MM.1S (cell line): ENCODE measurements around the gene GJB4.

Experiments
- DNase-seq: peaks from one replicate; pipeline ENCODE4 v3.0.0-alpha.2; 2015
- H2AFZ ChIP-seq: fragments of 300-600 bp; sonication (generic); 2 replicates; pipeline ENCODE4 v1.6.0; 2016; ENCODE audit warnings: antibody characterized with exemption, low read length
- H3F3A ChIP-seq: fragments of 300-600 bp; sonication (generic); 2 replicates; pipeline ENCODE4 v1.6.1; 2016; ENCODE audit warnings: mild to moderate bottlenecking, antibody characterized with exemption, low read length, moderate library complexity, mixed read lengths; ENCODE audit not compliant: insufficient read depth
- H3K27ac ChIP-seq: fragments of 300-600 bp; sonication (generic); 2 replicates; pipeline ENCODE4 v1.5.1; 2016; ENCODE audit warnings: mild to moderate bottlenecking, low read length
- H3K27me3 ChIP-seq: fragments of 300-600 bp; sonication (generic); replicated peaks from 2 replicates; pipeline ENCODE4 v1.6.0; 2016; ENCODE audit warnings: low read length; ENCODE audit not compliant: insufficient read depth
- H3K36me3 ChIP-seq: fragments of 300-600 bp; sonication (generic); replicated peaks from 2 replicates; pipeline ENCODE4 v1.6.1; 2016; ENCODE audit warnings: mild to moderate bottlenecking, low read length, mixed read lengths; ENCODE audit not compliant: insufficient read depth
- H3K4me1 ChIP-seq: fragments of 300-600 bp; sonication (generic); 2 replicates; pipeline ENCODE4 v1.6.1; 2016; ENCODE audit warnings: low read length, mixed read lengths
- H3K4me2 ChIP-seq: fragments of 300-600 bp; sonication (generic); 2 replicates; pipeline ENCODE4 v1.6.0; 2016; ENCODE audit warnings: low read depth, low read length
- H3K4me3 ChIP-seq: fragments of 300-600 bp; sonication (generic); 2 replicates; pipeline ENCODE4 v1.5.1; 2016; ENCODE audit warnings: low read length, mixed read lengths
- H3K79me2 ChIP-seq: fragments of 300-600 bp; sonication (generic); 2 replicates; pipeline ENCODE4 v1.6.1; 2016; ENCODE audit warnings: mixed run types, low read length, mixed read lengths
- H3K9ac ChIP-seq: fragments of 300-600 bp; sonication (generic); 2 replicates; pipeline ENCODE4 v1.6.1; 2016; ENCODE audit warnings: low read length, mixed read lengths
- H3K9me2 ChIP-seq: fragments of 300-600 bp; sonication (generic); replicated peaks from 2 replicates; pipeline ENCODE4 v1.6.1; 2016; ENCODE audit warnings: mild to moderate bottlenecking, low read length, mixed read lengths; ENCODE audit not compliant: insufficient read depth
- H3K9me3 ChIP-seq: fragments of 300-600 bp; sonication (generic); replicated peaks from 2 replicates; pipeline ENCODE4 v1.6.1; 2016; ENCODE audit warnings: mild to moderate bottlenecking, low read length, mixed read lengths; ENCODE audit not compliant: insufficient read depth
- H4K20me1 ChIP-seq: fragments of 300-600 bp; sonication (generic); 2 replicates; pipeline ENCODE4 v1.6.1; 2016; ENCODE audit warnings: mild to moderate bottlenecking, low read length, moderate library complexity, mixed read lengths; ENCODE audit not compliant: insufficient read depth
- EZH2 ChIP-seq: fragments of 300-600 bp; sonication (generic); optimal IDR thresholded peaks from 2 replicates; pipeline ENCODE3; 2017; ENCODE audit warnings: low read depth, mild to moderate bottlenecking, antibody characterized with exemption, low read length, mixed read lengths
- EZH2phosphoT487 ChIP-seq: fragments of 300-600 bp; sonication (generic); IDR thresholded peaks from 2 replicates; pipeline ENCODE4 v1.6.1; 2018; ENCODE audit warnings: antibody characterized with exemption, low read length
- TF ChIP-seq, protein P1 (sequence below): fragments of 300-600 bp; sonication (generic); IDR thresholded peaks from 2 replicates; pipeline ENCODE4 v1.5.1; 2016; ENCODE audit warnings: antibody characterized with exemption, low read length, mixed read lengths

GJB4 gene

GRCh38 chr1:34749992-34750391 is 9.5 kb upstream of the GJB4 start:
- H3K36me3 ChIP-seq = no peaks in the 10 kb centered on the region
- H3K9ac ChIP-seq = no peak overlapping the region
- no peaks in the 10 kb centered on the region for H3K9me3 ChIP-seq
- no peak for DNase-seq
- H3F3A ChIP-seq = no peaks in the 10 kb centered on the region
- H3K4me2 ChIP-seq = no peak overlapping the region
- H3K79me2 ChIP-seq = no peaks in the 10 kb centered on the region
- H2AFZ ChIP-seq = no peak overlapping the region
- TF ChIP-seq, protein P1, sequence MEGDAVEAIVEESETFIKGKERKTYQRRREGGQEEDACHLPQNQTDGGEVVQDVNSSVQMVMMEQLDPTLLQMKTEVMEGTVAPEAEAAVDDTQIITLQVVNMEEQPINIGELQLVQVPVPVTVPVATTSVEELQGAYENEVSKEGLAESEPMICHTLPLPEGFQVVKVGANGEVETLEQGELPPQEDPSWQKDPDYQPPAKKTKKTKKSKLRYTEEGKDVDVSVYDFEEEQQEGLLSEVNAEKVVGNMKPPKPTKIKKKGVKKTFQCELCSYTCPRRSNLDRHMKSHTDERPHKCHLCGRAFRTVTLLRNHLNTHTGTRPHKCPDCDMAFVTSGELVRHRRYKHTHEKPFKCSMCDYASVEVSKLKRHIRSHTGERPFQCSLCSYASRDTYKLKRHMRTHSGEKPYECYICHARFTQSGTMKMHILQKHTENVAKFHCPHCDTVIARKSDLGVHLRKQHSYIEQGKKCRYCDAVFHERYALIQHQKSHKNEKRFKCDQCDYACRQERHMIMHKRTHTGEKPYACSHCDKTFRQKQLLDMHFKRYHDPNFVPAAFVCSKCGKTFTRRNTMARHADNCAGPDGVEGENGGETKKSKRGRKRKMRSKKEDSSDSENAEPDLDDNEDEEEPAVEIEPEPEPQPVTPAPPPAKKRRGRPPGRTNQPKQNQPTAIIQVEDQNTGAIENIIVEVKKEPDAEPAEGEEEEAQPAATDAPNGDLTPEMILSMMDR = no peak
- TF ChIP-seq EZH2 = no peak
- TF ChIP-seq EZH2phosphoT487 = no peak
- H3K9me2 ChIP-seq = no peaks in the 10 kb centered on the region
- H3K4me3 ChIP-seq = no peak overlapping the region
- H3K4me1 ChIP-seq = no peaks in the 10 kb centered on the region
- H3K27ac ChIP-seq = no peak overlapping the region
- H3K27me3 ChIP-seq = peaks cover 33% of the 10 kb centered on the region
- H4K20me1 ChIP-seq = no peaks in the 10 kb centered on the region

DNA sequence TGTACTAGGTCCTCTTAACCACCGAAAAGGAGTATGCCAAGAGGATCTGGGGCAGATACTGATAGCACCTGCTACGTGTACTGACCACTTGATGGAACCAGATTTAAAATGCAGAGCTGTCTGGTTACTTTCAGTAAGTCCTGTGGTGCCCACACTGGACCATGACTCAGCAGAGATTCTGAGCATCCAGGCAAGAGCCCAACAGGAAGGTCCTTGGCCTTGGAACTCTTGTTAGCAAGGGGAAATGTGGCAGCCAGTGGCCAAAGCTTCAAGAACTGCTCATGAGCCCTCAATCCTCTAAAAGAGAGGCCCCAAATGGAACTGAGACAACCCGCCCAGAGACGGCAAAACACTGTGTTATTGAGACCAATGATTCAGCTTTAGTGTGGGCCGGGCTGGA is 8.9 kb upstream of the GJB4 start:
- DNase-seq = no peak
- Histone ChIP-seq H3K79me2 (no peaks in the 10 kb centered on the region), H3K27me3 (peaks cover 32% of the 10 kb centered on the region), H3K4me1 (no peaks in the 10 kb centered on the region), H3K4me3 (no peak overlapping the region), H3K27ac (no peak overlapping the region), H3F3A (no peaks in the 10 kb centered on the region), H3K36me3 (no peaks in the 10 kb centered on the region), H2AFZ (no peak overlapping the region), H3K9me2 (no peaks in the 10 kb centered on the region), H4K20me1 (no peaks in the 10 kb centered on the region), H3K9ac (no peak overlapping the region), H3K4me2 (no peak overlapping the region), H3K9me3 (no peaks in the 10 kb centered on the region)
- TF ChIP-seq, protein P1 = no peak
- TF ChIP-seq EZH2phosphoT487 = no peak
- TF ChIP-seq EZH2 = no peak

- no peak overlapping the region for H3K27ac ChIP-seq
- no peak overlapping the region for H3K4me3 ChIP-seq
- TF ChIP-seq, protein P1 = no peak
- TF ChIP-seq EZH2phosphoT487 (no peak), EZH2 (no peak)
- no peak overlapping the region for H3K4me2 ChIP-seq
- H3F3A ChIP-seq = no peaks in the 10 kb centered on the region
- H3K27me3 ChIP-seq = peaks cover 36% of the 10 kb centered on the region
- H3K9me2 ChIP-seq = no peaks in the 10 kb centered on the region
- no peaks in the 10 kb centered on the region for H3K9me3 ChIP-seq
- H3K9ac ChIP-seq = no peak overlapping the region
- no peaks in the 10 kb centered on the region for H3K79me2 ChIP-seq
- no peak for DNase-seq
- H3K36me3 ChIP-seq = no peaks in the 10 kb centered on the region
- H3K4me1 ChIP-seq = no peaks in the 10 kb centered on the region
- H4K20me1 ChIP-seq = no peaks in the 10 kb centered on the region
- no peak overlapping the region for H2AFZ ChIP-seq
These were observed 6.4 kb upstream of the GJB4 start for GRCh38 chr1:34753163-34753562.
